ENCODE results near the gene SLC6A6.

Gene SLC6A6

GRCh38 chr3:14470461-14470860, 68.1 kb downstream of the SLC6A6 start:
- no peak for DNase-seq (ENCODE audit: low spot score)

GRCh38 chr3:14471016-14471415, 68.6 kb downstream of the SLC6A6 start:
- DNase-seq (ENCODE audit: low spot score): no peak

GRCh38 chr3:14471690-14472089, 69.3 kb downstream of the SLC6A6 start:
- no peak for DNase-seq (ENCODE audit: low spot score)

DNA sequence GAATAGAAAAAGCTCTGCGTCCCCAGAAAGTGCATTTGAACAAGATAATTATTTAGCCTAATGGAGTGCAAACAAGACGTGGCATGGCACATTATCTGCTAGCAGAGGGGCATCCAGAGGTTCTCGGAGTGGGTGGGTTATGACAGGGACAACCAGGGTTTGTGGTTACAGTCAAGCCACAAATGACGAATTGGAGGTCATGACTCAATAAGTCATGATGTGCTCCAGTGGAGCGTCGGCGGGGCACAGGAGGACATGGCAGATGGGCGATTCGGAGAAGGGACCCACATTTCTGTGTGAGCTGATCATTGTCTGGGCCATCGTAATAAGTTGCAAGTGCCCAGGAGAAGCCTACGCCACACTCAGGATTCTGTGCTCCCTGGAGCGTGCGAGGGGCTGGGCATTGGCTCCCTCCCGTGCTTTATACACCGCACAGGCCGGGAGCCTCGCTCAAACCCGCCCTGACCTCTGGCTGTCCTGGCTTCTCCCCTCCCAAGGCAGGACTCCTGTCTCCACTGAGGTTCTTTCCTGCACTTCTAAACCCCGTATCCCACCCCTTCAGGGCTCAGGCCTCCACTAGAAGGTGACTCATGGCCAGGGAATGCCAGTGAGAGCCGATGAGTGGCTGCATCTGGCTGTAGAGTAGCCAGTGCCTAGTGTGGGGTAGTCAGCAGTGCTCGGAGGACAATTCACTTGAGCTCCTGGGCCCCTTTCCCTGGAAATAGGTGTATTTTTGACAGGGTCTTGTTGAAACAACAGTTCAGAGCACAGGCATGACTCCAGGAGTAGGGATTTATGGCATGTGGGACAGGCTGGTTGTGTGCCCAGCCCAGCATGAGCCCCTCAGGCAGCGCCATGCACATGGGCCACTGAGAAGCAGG, 70.3 kb downstream of the SLC6A6 start:
- no peak for DNase-seq (ENCODE audit: low spot score)

- DNase-seq (ENCODE audit: low spot score): no peak
Observed at GRCh38 chr3:14473411-14473891, 71.0 kb downstream of the SLC6A6 start.

DNA sequence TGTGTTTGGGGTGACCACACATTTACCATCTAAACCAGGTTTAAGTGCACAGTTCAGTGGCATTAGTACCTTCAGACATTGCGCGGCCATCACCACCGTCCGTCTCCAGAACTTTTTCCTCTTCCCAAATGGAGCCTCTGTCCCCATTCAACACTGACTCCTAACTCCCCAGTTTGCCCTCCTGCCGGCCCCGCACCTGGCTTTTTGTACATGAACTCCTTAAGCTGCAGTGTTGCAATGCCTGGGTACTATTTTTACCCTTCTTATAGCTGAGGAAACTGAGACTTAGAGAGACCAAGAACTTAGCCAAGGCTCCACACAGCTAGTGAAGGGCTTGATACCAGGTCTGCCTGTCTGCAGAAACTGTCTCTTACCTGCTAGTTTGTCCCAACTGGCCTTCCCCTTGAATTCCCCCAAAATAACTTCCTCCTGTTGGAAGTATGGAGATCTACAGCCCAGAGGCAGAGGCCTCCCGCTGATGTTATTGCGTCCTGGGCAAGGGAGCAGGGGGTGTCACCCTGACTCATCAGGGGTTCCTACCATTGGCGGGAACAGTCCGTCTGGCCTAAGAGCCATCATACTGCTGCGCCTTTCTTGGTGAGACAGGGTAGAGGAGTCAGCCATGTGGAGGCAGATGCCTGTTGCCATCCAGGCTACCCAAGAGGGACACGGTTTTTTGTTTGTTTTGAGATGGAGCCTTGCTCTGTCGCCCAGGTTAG, 72.1 kb downstream of the SLC6A6 start:
- DNase-seq (ENCODE audit: low spot score): no peak

- DNase-seq (ENCODE audit: low spot score): no peak
Observed at GRCh38 chr3:14475621-14476020, 73.2 kb downstream of the SLC6A6 start.

DNA sequence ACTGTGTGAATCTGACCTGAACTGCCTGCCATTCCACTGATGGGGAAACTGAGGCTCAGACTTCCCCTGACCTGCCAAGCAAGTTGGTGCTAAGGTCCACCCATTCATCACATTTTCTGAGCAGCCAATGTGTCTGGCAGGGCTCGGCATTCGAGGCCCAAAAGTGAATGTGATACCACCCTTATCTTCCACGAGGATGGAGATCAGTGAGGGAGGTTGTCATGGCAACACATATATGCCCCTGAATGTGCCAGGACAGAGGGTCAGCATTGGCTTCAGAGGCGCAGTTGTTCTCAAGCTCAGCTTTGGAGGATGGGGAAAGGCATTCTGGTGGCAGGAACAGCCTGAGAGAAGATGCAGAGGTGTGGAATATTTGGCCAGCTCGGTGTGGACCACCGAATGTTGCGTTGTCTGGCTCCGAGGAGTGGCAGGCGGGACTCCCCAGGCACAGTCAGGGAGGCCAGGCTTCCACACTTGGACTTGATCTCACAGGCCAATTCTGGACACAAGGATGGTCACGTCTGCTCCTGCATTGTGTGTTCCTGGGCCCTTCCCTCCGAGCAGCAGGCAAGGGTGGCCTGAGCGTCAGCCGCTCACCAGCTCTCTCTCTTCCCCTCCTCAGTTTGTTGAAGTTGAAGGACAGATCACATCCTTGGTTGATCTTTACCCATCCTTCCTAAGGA, 74.3 kb downstream of the SLC6A6 start:
- DNase-seq (ENCODE audit: low spot score): no peak

GRCh38 chr3:14477311-14477935, 75.0 kb downstream of the SLC6A6 start:
- no peak for DNase-seq (ENCODE audit: low spot score)

DNA sequence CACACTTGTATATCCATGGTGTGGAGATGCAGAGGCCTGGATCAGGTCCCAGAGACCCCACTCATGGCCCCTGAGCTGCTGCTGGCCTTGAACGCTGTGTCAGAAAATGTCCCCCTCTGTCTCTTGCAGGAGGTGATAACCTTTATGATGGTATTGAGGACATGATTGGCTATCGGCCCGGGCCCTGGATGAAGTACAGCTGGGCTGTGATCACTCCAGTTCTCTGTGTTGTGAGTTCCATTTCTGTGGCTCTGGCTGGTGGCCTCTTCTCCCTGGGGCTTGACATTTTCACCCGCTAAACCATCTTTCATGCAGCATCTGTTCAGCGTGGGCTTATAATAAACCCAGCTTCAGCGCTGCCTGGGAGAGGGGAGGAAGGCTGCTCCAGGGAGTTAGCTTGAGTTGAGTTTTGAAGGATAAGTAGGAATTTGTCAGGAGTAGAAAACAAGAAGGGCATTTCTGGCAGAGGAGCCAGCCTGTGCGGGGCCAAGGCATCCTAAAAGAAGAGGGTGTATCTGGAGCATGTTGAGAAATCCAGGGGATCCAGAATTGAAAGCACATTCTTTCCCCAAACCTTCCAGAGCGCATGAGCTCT, 76.6 kb downstream of the SLC6A6 start:
- no peak for DNase-seq (ENCODE audit: low spot score)

GRCh38 chr3:14479591-14479990, 77.2 kb downstream of the SLC6A6 start:
- DNase-seq (ENCODE audit: low spot score): no peak

DNA sequence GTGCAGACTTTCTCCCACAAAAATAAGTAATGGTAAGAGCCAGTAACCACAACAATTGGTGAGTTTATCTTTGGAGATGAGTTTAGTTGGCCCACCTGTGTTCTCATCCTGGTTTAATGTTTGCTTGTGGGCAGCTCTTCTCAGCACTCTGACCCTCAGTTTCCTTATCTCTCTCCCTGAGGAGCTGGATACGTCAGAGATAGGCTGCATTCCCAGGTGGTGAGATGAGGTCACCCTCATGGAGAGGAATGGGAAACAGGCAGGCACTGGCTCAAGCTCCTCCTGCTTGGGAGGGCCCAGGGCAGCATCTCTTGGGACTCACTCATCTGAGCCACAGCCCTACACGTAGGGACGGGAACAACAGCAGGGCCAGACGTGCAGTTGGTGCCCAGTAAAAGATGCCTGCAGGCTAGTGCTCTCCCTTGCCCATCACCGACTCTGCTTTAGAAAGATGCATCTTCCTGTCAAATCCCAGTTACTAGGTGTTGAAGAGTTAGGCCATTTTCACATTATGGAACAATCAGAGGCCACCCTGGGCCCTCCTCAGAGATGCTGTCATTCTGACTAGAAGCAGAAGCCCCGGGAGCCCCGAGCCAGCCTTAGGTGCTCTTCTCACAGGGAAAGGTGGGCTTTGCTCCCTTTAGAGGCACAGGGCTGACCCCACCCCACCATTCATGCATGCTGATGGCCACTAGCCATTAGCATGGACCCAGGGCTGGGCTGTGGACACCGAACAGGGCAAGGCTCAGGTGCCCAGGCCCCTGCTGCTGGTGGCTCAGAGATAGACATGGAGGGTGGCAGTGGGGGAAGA, 78.0 kb downstream of the SLC6A6 start:
- no peak for DNase-seq (ENCODE audit: low spot score)

DNA sequence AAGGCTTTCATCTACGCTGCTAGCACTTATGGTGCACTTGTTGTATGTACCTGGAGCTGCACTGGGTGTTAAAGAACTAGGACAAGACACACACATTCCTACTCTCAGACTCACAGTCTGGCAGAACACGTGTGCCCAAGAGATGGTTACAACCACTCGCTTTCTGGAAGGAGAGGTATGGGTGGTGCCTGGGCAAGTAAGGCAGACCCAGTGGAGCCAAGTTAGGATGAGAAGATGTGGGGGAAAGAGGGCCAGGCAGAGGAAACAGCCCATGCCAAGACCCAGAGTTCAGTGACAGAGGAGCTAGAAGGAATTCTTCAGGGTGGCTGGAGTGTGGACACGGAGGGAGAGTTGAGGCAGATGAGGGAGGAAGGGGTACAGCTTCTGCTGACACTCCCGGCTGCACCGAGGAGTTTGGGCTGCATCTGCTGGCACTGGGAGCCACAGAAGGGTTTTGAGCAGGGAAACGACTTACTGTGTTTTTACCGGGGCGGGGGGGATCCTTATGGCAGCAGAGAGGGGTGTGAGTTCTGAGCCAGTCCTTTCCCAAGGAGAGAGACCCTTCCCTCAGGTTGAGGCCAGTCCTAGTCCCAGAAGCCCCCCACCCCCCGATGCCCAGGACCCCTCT, 78.7 kb downstream of the SLC6A6 start:
- no peak for DNase-seq (ENCODE audit: low spot score)

GRCh38 chr3:14481646-14482036, 79.2 kb downstream of the SLC6A6 start:
- no peak for DNase-seq (ENCODE audit: low spot score)

GRCh38 chr3:14482271-14482721, 79.9 kb downstream of the SLC6A6 start:
- DNase-seq (ENCODE audit: low spot score): no peak

DNA sequence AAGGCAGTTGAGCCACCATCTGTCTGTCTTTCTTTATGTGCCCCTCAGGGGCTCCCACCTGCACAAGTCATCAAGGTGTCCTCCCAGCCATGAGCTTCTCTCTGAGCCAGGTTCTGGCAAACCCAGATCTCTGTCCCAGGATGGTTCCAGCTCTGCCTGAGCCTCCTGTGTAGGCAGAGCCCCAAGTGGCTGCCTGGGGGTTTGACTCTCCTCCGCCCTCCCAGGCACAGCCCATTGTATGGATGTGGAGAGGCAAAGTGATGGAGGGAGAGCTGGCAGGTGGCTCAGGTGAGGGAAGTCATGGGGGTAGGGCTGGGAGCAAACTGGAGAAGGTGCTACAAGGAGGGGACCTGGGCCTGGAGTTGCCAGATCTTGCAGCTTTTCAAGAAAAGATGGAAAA, 80.9 kb downstream of the SLC6A6 start:
- no peak for DNase-seq (ENCODE audit: low spot score)

GRCh38 chr3:14484741-14485140, 82.3 kb downstream of the SLC6A6 start:
- DNase-seq (ENCODE audit: low spot score): no peak

GRCh38 chr3:14485981-14486380, 83.6 kb downstream of the SLC6A6 start:
- no peak for DNase-seq (ENCODE audit: low spot score)

GRCh38 chr3:14486460-14486859, 84.1 kb downstream of the SLC6A6 start:
- DNase-seq (ENCODE audit: low spot score): no peak

- DNase-seq (ENCODE audit: low spot score): no peak
Observed at GRCh38 chr3:14487086-14487485, 84.7 kb downstream of the SLC6A6 start.

Measured in ecto neural progenitor cell (in vitro differentiated cells).